SK-N-SH treated with all-trans-retinoic acid at 6 μM for 48 hours (cell line): ENCODE results near the gene NOL11.

Source experiments
- ATAC-seq: fragments of 200-7000 bp; cut with Tn5 transposase; 3 replicates; pipeline ENCODE4 v1.9.1; 2020; ENCODE audit warnings: mild to moderate bottlenecking, moderate library complexity
- ARNTL ChIP-seq: fragments of 450-650 bp; formaldehyde crosslinking; IDR thresholded peaks from 2 replicates; pipeline ENCODE4 v1.5.0; 2020; ENCODE audit warnings: low read depth, mild to moderate bottlenecking, moderate library complexity, borderline replicate concordance
- BACH2 ChIP-seq: fragments of 250-450 bp; sonication (Bioruptor Pico); IDR thresholded peaks from 2 replicates; pipeline ENCODE4 v1.9.0; 2021; ENCODE audit warnings: mild to moderate bottlenecking, borderline replicate concordance
- CREB5 ChIP-seq: fragments of 250-450 bp; sonication (Bioruptor Pico); IDR thresholded peaks from 2 replicates; pipeline ENCODE4 v1.5.1; 2020; ENCODE audit warnings: low read depth, mild to moderate bottlenecking, moderate library complexity
- CSDC2 ChIP-seq: fragments of 250-450 bp; sonication (Bioruptor Pico); IDR thresholded peaks from 2 replicates; pipeline ENCODE4 v1.5.0; 2020; ENCODE audit warnings: mild to moderate bottlenecking, moderate library complexity
- CSRNP3 ChIP-seq: fragments of 250-450 bp; sonication (Bioruptor Pico); IDR thresholded peaks from 2 replicates; pipeline ENCODE4 v1.5.1; 2021; ENCODE audit warnings: mild to moderate bottlenecking, moderate library complexity
- ESRRG ChIP-seq: fragments of 250-450 bp; sonication (Bioruptor Pico); IDR thresholded peaks from 2 replicates; pipeline ENCODE4 v1.6.1; 2021; ENCODE audit warnings: mild to moderate bottlenecking
- GLIS3 ChIP-seq: fragments of 250-450 bp; sonication (Bioruptor Pico); IDR thresholded peaks from 2 replicates; pipeline ENCODE4 v1.5.0; 2020; ENCODE audit warnings: mild to moderate bottlenecking, moderate library complexity
- ISL1 ChIP-seq: fragments of 250-450 bp; sonication (Bioruptor Pico); IDR thresholded peaks from 2 replicates; pipeline ENCODE4 v2.1.2; 2022; ENCODE audit warnings: mild to moderate bottlenecking, moderate library complexity
- OSR1 ChIP-seq: fragments of 250-450 bp; sonication (Bioruptor Pico); IDR thresholded peaks from 2 replicates; pipeline ENCODE4 v1.8.0; 2022; ENCODE audit warnings: moderate library complexity, mild to moderate bottlenecking, inconsistent platforms
- PATZ1 ChIP-seq: fragments of 250-450 bp; sonication (Bioruptor Pico); IDR thresholded peaks from 2 replicates; pipeline ENCODE4 v1.8.0; 2020; ENCODE audit warnings: mild to moderate bottlenecking, moderate library complexity, borderline replicate concordance
- POU6F1 ChIP-seq: fragments of 250-450 bp; sonication (Bioruptor Pico); IDR thresholded peaks from 2 replicates; pipeline ENCODE4 v1.8.0; 2021; ENCODE audit warnings: low read depth, mild to moderate bottlenecking, moderate library complexity, borderline replicate concordance
- PPARA ChIP-seq: fragments of 250-450 bp; sonication (Bioruptor Pico); IDR thresholded peaks from 2 replicates; pipeline ENCODE4 v1.5.0; 2020; ENCODE audit warnings: mild to moderate bottlenecking, borderline replicate concordance
- RARB ChIP-seq: fragments of 250-450 bp; sonication (Bioruptor Pico); IDR thresholded peaks from 2 replicates; pipeline ENCODE4 v1.8.0; 2021; ENCODE audit warnings: mild to moderate bottlenecking, moderate library complexity
- SNAI2 ChIP-seq: fragments of 250-450 bp; sonication (Bioruptor Pico); IDR thresholded peaks from 2 replicates; pipeline ENCODE4 v1.5.0; 2020; ENCODE audit warnings: mild to moderate bottlenecking, moderate library complexity
- TCF4 ChIP-seq: fragments of 250-450 bp; sonication (Bioruptor Pico); IDR thresholded peaks from 2 replicates; pipeline ENCODE4 v1.8.0; 2021; ENCODE audit warnings: mild to moderate bottlenecking, moderate library complexity, borderline replicate concordance
- TOX ChIP-seq: fragments of 250-450 bp; sonication (Bioruptor Pico); IDR thresholded peaks from 2 replicates; pipeline ENCODE4 v1.8.0; 2021; ENCODE audit warnings: mild to moderate bottlenecking, moderate library complexity, borderline replicate concordance
- TSHZ2 ChIP-seq: fragments of 250-450 bp; sonication (Bioruptor Pico); IDR thresholded peaks from 2 replicates; pipeline ENCODE4 v1.5.0; 2020; ENCODE audit warnings: mild to moderate bottlenecking, moderate library complexity
- ZC3H10 ChIP-seq: fragments of 250-450 bp; sonication (Bioruptor Pico); IDR thresholded peaks from 2 replicates; pipeline ENCODE4 v1.5.1; 2021; ENCODE audit warnings: mild to moderate bottlenecking, moderate library complexity
- ZFP3 ChIP-seq: fragments of 250-450 bp; sonication (Bioruptor Pico); IDR thresholded peaks from 2 replicates; pipeline ENCODE4 v1.5.0; 2020; ENCODE audit warnings: mild to moderate bottlenecking, moderate library complexity
- ZNF565 ChIP-seq: fragments of 450-650 bp; formaldehyde crosslinking; conservative IDR thresholded peaks from 2 replicates; pipeline ENCODE4 v1.5.0; 2020; ENCODE audit warnings: low read depth, mild to moderate bottlenecking, moderate library complexity
- ZNF70 ChIP-seq: fragments of 450-650 bp; formaldehyde crosslinking; IDR thresholded peaks from 2 replicates; pipeline ENCODE4 v1.5.0; 2020; ENCODE audit warnings: mild to moderate bottlenecking, moderate library complexity

NOL11 gene

GRCh38 chr17:67678414-67678813 is 39.3 kb upstream of the NOL11 start:
- ATAC-seq = no peak
- TF ChIP-seq ESRRG (CRISPR knock-in tag) (no peak), TOX (CRISPR knock-in tag) (no peak), ARNTL (CRISPR knock-in tag) (no peak), CSDC2 (CRISPR knock-in tag) (no peak), ISL1 (CRISPR knock-in tag) (no peak), PATZ1 (CRISPR knock-in tag) (no peak), TCF4 (CRISPR knock-in tag) (no peak), ZNF70 (CRISPR knock-in tag) (no peak), PPARA (CRISPR knock-in tag) (no peak), CSRNP3 (CRISPR knock-in tag) (no peak), ZFP3 (CRISPR knock-in tag) (no peak), ZC3H10 (CRISPR knock-in tag) (no peak), RARB (CRISPR knock-in tag) (no peak), GLIS3 (CRISPR knock-in tag) (no peak), SNAI2 (CRISPR knock-in tag) (no peak), POU6F1 (CRISPR knock-in tag) (no peak), ZNF565 (CRISPR knock-in tag) (no peak), BACH2 (no peak)

- no peak for ATAC-seq
- no peak for TF ChIP-seq PATZ1 (CRISPR knock-in tag)
- TF ChIP-seq SNAI2 (CRISPR knock-in tag) = no peak
- TF ChIP-seq CREB5 (CRISPR knock-in tag) = no peak
- TF ChIP-seq ARNTL (CRISPR knock-in tag) = no peak
- no peak for TF ChIP-seq ZNF70 (CRISPR knock-in tag)
- no peak for TF ChIP-seq CSDC2 (CRISPR knock-in tag)
- no peak for TF ChIP-seq OSR1 (CRISPR knock-in tag)
Observed at GRCh38 chr17:67679225-67679624, 38.5 kb upstream of the NOL11 start.

GRCh38 chr17:67679721-67680120 is 38.0 kb upstream of the NOL11 start:
- no peak for ATAC-seq
- TF ChIP-seq TSHZ2 (CRISPR knock-in tag) = no peak
- no peak for TF ChIP-seq POU6F1 (CRISPR knock-in tag)
- TF ChIP-seq CSDC2 (CRISPR knock-in tag) = no peak
- no peak for TF ChIP-seq ZC3H10 (CRISPR knock-in tag)
- TF ChIP-seq RARB (CRISPR knock-in tag) = no peak
- TF ChIP-seq ISL1 (CRISPR knock-in tag) = no peak
- TF ChIP-seq PPARA (CRISPR knock-in tag) = no peak
- TF ChIP-seq ESRRG (CRISPR knock-in tag) = no peak
- TF ChIP-seq ZNF70 (CRISPR knock-in tag) = no peak
